Purkinje cell (primary cell): Measurements from ENCODE around the gene GCSAM. TPM values are rescaled to one million over a fixed set of nuclear protein-coding genes. Genes with fewer than 3 reads are reported as not detected.

Experiments
- polyA plus RNA-seq: library from polyadenylated mRNA; unstranded; fragments of >200 nt; fragmentation: Nextera tagmentation; gene quantifications from 2 replicates; pipeline ENCODE4 v1.2.1, GENCODE V29; 2014

Gene GCSAM
- polyA plus RNA-seq = not detected in 2 replicates

GRCh38 chr3:112132975-112133448 is at the start of gene GCSAM:
Gene GCSAM (minus strand): TSS chr3:112133248. CDS start chr3:112133120, 128 bp downstream.

GRCh38 chr3:112086076-112086854 is 46.8 kb downstream of the GCSAM start, which contains the start of gene C3orf52:
Gene C3orf52 (plus strand): TSS chr3:112086389. CDS start chr3:112086408, 19 bp downstream.

Other genes with a start within 250 kb of the GCSAM start
- gene ABHD10, start 154.2 kb downstream of the GCSAM start, polyA plus RNA-seq = 49.7 and 50.9 TPM in 2 replicates
- 15.0 and 181 TPM in 2 replicates for gene TAGLN3, start 134.3 kb downstream of the GCSAM start, polyA plus RNA-seq
- not detected in 2 replicates for gene TMPRSS7, start 98.5 kb downstream of the GCSAM start, polyA plus RNA-seq
- gene C3orf52, start 46.9 kb downstream of the GCSAM start, polyA plus RNA-seq = not detected in 2 replicates
- not detected in 2 replicates for gene SLC9C1, start 161.0 kb upstream of the GCSAM start, polyA plus RNA-seq
- 27.4 and 59.0 TPM in 2 replicates for gene CD200, start 199.9 kb upstream of the GCSAM start, polyA plus RNA-seq